ENCODE measurements around the gene CTNNA3.
"Not testable (repeated sequence)": the region's sequence is repeated elsewhere in the genome, so short reads cannot be mapped to it uniquely, and the experiment has no call there.

The CTNNA3 gene

DNA sequence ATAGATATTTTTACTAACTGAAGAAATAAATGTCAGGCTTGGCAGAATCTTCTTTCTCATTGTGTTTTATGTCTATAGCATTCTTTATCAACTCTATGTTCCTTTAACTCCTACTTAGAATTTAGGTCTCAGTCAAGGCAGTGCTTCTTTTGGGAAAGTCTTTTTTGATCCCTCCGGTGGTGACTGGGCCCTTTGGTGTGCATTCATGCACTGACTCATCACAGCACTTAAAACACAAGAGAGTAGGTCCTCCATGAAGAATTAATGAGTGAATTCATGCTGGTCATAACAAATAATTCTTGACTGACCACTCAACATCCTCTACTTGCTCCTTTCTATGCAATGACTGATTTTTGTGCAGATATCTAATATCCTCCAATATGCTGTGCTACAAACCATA is 1229.0 kb downstream of the CTNNA3 start:
- no peak for DNase-seq

DNA sequence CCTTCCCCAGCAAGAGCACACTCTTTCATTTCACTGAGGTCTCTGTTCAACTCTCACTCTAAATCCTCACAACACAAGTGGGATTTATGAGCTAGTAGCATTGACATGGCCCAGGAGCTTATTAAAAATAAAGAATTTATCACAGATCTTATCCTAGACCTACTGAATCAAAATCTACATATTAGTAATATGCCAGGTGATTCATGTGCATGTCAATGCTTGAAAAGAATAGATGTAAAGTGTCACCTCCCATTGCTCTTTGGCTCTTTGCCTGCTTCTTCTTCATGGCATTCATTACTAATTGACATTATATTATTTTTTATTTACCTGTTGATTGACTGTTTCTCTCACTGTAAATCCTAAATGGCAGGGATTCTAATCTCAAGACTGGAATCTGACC is 1229.4 kb downstream of the CTNNA3 start:
- DNase-seq = no peak

GRCh38 chr10:66463611-66464010 is 1232.4 kb downstream of the CTNNA3 start:
- no peak for DNase-seq

DNA sequence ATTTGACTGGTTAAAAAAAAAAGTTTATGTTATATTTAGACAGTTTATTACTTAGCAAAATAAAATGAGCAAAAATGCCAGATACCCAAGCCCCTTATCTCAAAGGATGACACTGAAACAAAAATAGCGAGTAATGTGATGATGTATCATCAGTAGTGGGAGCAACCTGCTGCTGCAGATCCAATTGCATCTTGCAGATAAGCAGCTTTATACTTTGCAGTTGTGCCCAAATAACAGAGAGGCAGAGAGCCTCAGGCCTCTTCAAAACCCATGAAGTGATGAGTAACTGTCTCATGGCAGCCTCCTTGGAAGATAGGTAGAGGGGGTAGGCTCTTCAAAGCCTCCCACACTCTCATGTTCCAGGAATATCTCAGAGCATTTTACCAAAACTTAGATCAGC is 1238.4 kb downstream of the CTNNA3 start:
- DNase-seq = no peak

DNA sequence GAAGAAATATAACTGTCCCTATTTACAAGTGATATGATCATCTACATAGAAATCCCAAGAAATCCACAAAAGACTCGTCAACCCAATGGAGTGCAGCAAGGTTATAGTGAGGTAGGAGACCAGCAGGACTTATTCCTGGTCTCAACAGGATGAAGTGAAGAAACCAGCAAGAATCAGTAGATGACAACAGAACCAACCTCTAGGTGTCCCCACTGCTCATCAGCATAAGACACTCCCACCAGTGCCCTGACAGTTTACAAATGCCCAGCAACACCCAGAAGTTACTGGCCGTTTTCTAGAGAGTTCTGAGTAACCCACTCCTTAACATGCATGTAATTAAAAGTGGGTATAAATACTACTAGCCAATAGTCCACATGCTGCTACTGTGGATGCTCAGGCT is 1240.7 kb downstream of the CTNNA3 start:
- no peak for DNase-seq

- DNase-seq = no peak
Measured at GRCh38 chr10:66440568-66440967, 1255.4 kb downstream of the CTNNA3 start.

- DNase-seq = no peak
Measured at GRCh38 chr10:66414943-66415342, 1281.1 kb downstream of the CTNNA3 start.

DNA sequence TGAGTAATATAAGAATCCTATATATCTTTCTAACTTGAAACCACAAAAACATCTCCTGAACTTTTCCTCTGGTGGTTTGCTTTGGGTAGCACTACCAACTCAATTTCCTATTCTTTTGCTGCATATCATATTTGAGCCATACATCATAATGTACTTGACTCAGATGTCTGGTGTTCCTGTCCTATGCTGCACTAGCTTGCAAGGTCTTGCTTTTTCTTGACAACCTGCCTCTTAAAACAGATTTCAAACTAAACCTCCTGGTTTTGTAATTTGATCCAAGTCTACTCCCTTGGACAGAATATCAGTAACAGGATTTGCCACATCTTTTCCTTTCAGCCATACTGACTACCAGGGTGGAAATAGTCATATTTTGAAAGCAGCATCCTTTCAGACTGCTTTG is 1290.4 kb downstream of the CTNNA3 start:
- no peak for DNase-seq

GRCh38 chr10:66398669-66399068 is 1297.3 kb downstream of the CTNNA3 start:
- DNase-seq = no peak

- DNase-seq = no peak
Measured at GRCh38 chr10:66394342-66395063, 1301.5 kb downstream of the CTNNA3 start.

DNA sequence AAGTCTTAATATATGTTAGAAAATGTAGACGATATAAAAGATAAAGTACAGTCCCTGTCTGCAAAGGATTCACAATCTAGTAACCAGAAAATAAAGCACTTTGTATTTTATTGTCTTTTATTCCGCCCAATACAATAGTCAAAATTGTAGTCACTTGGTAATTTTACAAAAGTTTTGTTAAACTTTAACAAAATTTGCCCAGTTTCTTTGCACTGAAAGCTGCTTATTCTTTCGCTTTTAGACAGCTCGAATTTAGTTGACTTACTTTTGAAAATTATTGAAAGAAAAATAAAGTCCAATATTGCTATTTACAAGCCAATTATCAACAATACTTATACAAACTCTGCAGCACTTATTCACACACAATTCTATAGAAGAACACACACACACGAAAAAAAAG is 1305.1 kb downstream of the CTNNA3 start:
- no peak for DNase-seq

- DNase-seq = no peak
Measured at GRCh38 chr10:66381045-66381444, 1315.0 kb downstream of the CTNNA3 start.

DNA sequence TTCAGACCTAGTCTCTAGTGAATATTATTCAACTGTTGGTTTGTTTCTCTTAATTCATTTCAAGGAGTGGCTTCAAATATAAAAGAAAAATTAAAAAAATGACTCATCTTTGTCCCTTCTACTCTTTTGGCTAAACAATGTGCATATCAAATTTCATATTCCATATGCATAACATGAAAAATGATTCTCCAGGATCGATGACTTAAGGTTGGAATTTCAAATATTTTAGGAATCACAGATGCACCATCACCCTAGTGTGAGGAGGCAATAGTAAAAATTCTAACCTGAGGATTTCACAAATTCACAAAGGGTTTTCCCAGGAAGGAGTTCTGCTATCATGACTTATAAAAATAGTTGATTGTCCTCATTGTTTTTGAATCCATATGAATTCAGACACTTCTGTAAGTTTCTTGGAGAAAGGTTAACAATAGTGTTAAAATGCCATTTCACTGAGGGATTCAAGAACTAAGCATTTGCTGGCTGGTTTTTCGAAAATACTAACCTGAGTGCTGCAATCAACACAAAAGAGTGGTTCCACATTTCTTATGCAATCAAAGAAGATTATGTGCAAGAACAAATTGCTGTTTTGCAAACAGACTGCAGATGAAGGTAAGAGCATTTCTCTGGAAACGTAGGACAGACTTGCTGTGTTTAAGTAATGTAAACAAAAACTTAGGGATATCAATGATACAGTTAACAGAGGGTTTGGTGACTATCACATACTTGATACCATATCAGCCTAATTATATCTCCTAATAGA is 1317.7 kb downstream of the CTNNA3 start:
- no peak for DNase-seq

DNA sequence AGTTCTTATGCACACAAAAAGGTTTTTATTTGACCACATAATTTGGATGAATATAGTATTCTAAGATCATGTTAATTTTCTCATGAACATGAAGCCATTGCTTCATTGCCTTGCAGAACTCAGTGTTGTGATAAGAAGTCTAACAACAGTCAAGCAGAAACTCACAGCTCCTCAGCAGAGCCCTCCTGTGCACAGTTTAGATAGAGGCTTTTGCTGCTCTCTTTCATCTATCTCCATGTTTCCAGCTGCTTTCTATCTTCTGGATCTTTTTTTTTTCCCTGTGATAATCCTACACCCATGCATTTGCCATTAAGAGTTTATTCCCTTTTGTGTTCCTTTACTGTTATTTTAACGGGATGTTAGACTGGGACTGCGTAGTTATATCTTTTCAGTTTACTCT is 1327.8 kb downstream of the CTNNA3 start:
- DNase-seq = no peak

GRCh38 chr10:66366163-66366562 is 1329.8 kb downstream of the CTNNA3 start:
- no peak for DNase-seq

DNA sequence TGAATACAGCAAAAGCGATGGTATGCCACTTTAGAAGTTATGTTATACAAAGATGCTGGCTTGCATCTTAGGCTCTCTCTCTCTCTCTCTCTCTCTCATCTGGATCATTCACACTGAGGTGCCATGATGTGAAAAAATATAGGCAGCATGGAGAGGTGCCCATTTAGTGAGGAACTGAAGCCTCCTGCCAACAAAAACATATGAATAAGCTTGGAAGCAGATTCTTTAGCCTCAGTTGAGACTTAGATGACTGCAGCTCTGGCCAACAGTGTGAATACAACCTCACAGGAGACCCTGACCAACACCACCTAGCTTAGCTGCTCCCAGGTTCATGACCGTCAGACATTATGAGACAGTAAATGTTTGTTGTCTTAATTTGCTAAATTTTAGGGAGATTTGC is 1330.3 kb downstream of the CTNNA3 start:
- DNase-seq = no peak

DNA sequence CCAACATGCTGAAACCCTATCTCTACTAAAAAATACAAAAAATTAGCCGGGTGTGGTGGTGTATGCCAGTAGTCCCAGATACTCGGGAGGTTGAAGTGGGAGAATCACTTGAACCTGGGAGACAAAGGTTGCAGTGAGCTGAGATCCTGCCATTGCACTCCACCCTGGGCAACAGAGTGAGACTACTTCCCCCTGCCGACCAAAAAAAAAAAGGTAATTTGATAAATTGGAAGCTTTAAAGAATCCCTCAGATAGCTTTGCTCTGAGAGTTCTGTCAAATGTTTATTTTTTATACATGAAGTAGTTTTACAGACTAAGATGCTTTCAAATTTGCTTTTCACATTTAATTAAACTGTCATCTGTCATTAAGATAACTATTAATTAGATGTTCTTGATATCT is 1333.5 kb downstream of the CTNNA3 start:
- DNase-seq = no peak

- DNase-seq = not testable (repeated sequence)
Measured at GRCh38 chr10:66353822-66354221, 1342.2 kb downstream of the CTNNA3 start.

- DNase-seq = no peak
Measured at GRCh38 chr10:66353422-66353821, 1342.6 kb downstream of the CTNNA3 start.

- DNase-seq = no peak
Measured at GRCh38 chr10:66350622-66351399, 1345.2 kb downstream of the CTNNA3 start.

GRCh38 chr10:66349726-66350125 is 1346.3 kb downstream of the CTNNA3 start:
- no peak for DNase-seq

DNA sequence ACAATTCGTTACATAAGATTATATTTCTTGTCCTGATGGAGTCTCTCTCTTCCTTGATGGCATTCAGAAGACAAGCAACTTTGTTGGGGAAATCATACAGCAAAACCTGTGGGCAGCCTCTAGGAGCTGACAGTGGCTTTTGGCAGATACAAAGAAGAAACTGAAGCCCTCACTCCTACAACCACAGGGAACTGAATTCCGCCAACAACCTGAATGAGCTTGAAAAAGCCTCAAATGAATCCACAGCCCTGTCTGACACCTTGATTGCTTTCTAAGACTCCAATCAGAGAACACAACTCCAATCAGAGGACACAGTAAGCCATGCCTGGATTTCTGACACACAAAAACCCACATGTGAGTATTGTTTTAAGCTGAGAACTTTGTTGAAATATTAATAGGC is 1346.9 kb downstream of the CTNNA3 start:
- DNase-seq = no peak

- DNase-seq = no peak
Measured at GRCh38 chr10:66337211-66337610, 1358.8 kb downstream of the CTNNA3 start.

- DNase-seq = no peak
Measured at GRCh38 chr10:66336791-66337190, 1359.2 kb downstream of the CTNNA3 start.

Data from cortex of kidney (tissue), 1 donor.